NCI-H2196 treated with DMSO at 0.1 percent for 48 hours (cell line): ENCODE results near the gene SQSTM1.
"Not testable (repeated sequence)": the region's sequence is repeated elsewhere in the genome, so short reads cannot be mapped to it uniquely, and the experiment has no call there.

Experiments
- DNase-seq: peaks from one replicate; lab custom pipeline; 2025; ENCODE audit not compliant: unreplicated experiment; lab: John Stamatoyannopoulos, UW

Gene SQSTM1

GRCh38 chr5:179823937-179824744 is 3.4 kb downstream of the SQSTM1 start:
- DNase-seq = no peak

- no peak for DNase-seq
These were observed 4.0 kb downstream of the SQSTM1 start for GRCh38 chr5:179824745-179825112.

- no peak for DNase-seq
These were observed 5.0 kb downstream of the SQSTM1 start for GRCh38 chr5:179825655-179826182.

GRCh38 chr5:179827680-179828079 is 7.0 kb downstream of the SQSTM1 start:
- no peak for DNase-seq

- no peak for DNase-seq
These were observed 8.2 kb downstream of the SQSTM1 start for GRCh38 chr5:179828756-179829421.

GRCh38 chr5:179829732-179830435 is 9.2 kb downstream of the SQSTM1 start:
- no peak for DNase-seq

- no peak for DNase-seq
These were observed 10.2 kb downstream of the SQSTM1 start for GRCh38 chr5:179830818-179831468.

GRCh38 chr5:179832039-179832745 is 11.5 kb downstream of the SQSTM1 start:
- no peak for DNase-seq

GRCh38 chr5:179833056-179833708 is 12.5 kb downstream of the SQSTM1 start:
- no peak for DNase-seq

- no peak for DNase-seq
These were observed 13.0 kb downstream of the SQSTM1 start for GRCh38 chr5:179833709-179834070.

- DNase-seq = no peak
These were observed 13.4 kb downstream of the SQSTM1 start for GRCh38 chr5:179834120-179834519.

GRCh38 chr5:179834871-179835270 is 14.2 kb downstream of the SQSTM1 start:
- not testable (repeated sequence) for DNase-seq

GRCh38 chr5:179836225-179837019 is 15.7 kb downstream of the SQSTM1 start:
- DNase-seq = no peak

GRCh38 chr5:179837076-179838011 is 16.6 kb downstream of the SQSTM1 start:
- no peak for DNase-seq

GRCh38 chr5:179839328-179840256 is 18.9 kb downstream of the SQSTM1 start:
- no peak for DNase-seq

- no peak for DNase-seq
These were observed 19.6 kb downstream of the SQSTM1 start for GRCh38 chr5:179840321-179840720.

GRCh38 chr5:179840766-179841165 is 20.1 kb downstream of the SQSTM1 start:
- DNase-seq = no peak
